Neutrophil (primary cell): ENCODE data around the gene FAM185A.

Experiments used
- H3K27ac ChIP-seq: fragments of 200-600 bp; sonication (generic); 2 replicates; pipeline ENCODE4 v1.5.1; 2016; ENCODE audit warnings: mild to moderate bottlenecking, moderate library complexity
- H3K27me3 ChIP-seq: fragments of 200-600 bp; sonication (generic); 2 replicates; pipeline ENCODE4 v1.6.0; 2016; ENCODE audit warnings: mild to moderate bottlenecking
- H3K36me3 ChIP-seq: fragments of 200-600 bp; sonication (generic); 2 replicates; pipeline ENCODE4 v1.5.1; 2017
- H3K4me1 ChIP-seq, 2 experiments: fragments of 200-600 bp in 1 of 2; sonication (generic) in 1 of 2; 1 replicate in 1 of 2; 2 replicates in 1 of 2; pipeline versions ENCODE4 v1.5.1 to v1.6.1; 2013 to 2016; ENCODE audit warnings: low read depth in 1 of 2, low read length in 1 of 2, mild to moderate bottlenecking in 1 of 2, moderate library complexity in 1 of 2; ENCODE audit not compliant: control insufficient read depth in 1 of 2, insufficient read depth in 1 of 2
- H3K4me3 ChIP-seq, 2 experiments: fragments of 200-600 bp in 1 of 2; sonication (generic) in 1 of 2; 1 replicate in 1 of 2; 2 replicates in 1 of 2; pipeline ENCODE4 v1.5.1; 2013 to 2016; ENCODE audit warnings: low read depth in 1 of 2, low read length in 1 of 2, mild to moderate bottlenecking in 1 of 2, moderate library complexity in 1 of 2
- H3K9me3 ChIP-seq: fragments of 200-600 bp; sonication (generic); 2 replicates; pipeline ENCODE4 v1.5.1; 2016
- TF ChIP-seq, protein P1 (sequence below): fragments of 200-600 bp; sonication (generic); IDR thresholded peaks from 2 replicates; pipeline ENCODE4 v1.5.1; 2016; ENCODE audit warnings: antibody characterized with exemption

The FAM185A gene

DNA sequence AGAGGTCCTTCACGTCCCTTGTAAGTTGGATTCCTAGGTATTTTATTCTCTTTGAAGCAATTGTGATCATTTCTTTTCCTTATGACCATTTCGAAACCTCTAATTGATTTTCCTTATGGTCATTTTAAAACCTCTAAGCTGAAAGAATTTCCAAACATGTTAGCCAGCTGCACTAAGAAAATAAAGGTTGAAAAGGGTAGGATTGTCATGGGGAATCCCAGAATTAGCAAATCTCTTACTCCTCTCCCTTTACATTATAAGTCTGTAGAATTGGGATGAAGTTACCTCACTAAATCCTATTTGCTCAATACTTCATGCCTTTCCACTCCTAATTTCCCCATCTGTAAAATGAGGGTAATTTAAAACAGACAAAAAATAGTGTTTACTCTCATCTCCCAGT, 79.5 kb downstream of the FAM185A start:
- TF ChIP-seq, protein P1, sequence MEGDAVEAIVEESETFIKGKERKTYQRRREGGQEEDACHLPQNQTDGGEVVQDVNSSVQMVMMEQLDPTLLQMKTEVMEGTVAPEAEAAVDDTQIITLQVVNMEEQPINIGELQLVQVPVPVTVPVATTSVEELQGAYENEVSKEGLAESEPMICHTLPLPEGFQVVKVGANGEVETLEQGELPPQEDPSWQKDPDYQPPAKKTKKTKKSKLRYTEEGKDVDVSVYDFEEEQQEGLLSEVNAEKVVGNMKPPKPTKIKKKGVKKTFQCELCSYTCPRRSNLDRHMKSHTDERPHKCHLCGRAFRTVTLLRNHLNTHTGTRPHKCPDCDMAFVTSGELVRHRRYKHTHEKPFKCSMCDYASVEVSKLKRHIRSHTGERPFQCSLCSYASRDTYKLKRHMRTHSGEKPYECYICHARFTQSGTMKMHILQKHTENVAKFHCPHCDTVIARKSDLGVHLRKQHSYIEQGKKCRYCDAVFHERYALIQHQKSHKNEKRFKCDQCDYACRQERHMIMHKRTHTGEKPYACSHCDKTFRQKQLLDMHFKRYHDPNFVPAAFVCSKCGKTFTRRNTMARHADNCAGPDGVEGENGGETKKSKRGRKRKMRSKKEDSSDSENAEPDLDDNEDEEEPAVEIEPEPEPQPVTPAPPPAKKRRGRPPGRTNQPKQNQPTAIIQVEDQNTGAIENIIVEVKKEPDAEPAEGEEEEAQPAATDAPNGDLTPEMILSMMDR = no peak

DNA sequence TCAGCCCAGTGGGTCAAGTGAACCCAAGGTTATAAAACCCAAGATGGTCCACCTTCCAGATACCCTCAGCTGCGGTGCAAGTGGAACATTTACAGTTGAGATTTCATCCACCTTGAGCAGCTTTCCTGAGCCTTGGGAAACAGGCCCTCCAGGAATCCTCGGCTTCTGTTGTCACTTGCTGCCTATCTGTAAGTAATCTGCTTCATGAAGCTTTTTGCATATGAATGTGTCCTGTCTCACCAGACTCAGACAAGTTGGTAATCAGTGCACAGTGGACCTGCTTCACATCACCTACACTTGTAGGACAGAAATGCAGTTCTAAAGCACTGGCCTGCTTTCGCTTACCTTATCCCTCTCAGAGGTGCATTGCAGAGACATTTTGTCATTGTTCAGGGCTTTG, 80.3 kb downstream of the FAM185A start:
- peaks cover 4% of the 10 kb centered on the region for H3K36me3 ChIP-seq
- H3K4me3 ChIP-seq = no peak overlapping the region
- H3K27ac ChIP-seq = no peak overlapping the region
- TF ChIP-seq, protein P1 = no peak
- no peaks in the 10 kb centered on the region for H3K9me3 ChIP-seq
- no peaks in the 10 kb centered on the region for H3K27me3 ChIP-seq
- no peaks in the 10 kb centered on the region for H3K4me1 ChIP-seq

More for the DNA sequence above, 79.5 kb downstream of the FAM185A start:
- Histone ChIP-seq H3K4me1 (no peaks in the 10 kb centered on the region), H3K9me3 (no peaks in the 10 kb centered on the region), H3K27ac (no peak overlapping the region), H3K36me3 (peaks cover 4% of the 10 kb centered on the region), H3K4me3 (no peak overlapping the region), H3K27me3 (no peaks in the 10 kb centered on the region)

DNA sequence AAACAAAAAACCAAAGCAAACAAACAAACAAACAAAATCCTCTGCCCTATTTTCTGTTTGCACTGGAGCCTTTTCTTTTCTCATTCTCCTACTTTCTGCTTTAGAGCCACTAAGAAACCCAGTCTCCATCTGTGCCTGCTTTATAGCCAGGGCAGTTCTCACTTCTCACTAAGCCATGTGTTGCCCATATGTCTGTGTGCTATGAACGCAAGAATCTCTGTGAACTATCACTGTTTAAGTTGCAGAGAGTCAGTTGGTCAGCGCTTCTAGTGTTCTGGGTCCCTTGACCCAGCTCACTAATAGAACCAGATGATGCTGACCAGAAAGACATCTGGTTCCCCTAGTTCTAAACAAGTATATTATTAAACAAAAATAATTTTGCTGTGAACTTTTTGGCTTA, 81.4 kb downstream of the FAM185A start:
- H3K36me3 ChIP-seq = peaks cover 4% of the 10 kb centered on the region

DNA sequence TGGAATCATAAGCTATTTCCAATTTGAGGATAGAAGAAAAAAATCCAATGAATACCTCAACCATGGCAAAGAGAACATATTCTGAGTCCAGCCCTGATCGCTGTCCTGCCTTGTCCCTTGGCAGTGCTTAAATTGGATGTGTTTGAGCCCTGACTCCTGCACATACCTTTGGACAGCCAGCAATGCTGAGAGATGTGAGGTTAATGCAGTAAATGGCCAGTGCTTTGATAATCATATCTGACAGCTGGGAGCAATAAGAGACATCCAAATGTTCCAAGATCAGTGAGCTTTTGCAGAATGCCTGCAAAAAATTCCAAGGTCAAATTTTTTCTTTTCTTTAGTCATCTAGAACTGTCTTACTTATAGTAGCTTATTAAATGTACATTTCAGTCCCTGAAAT, 83.9 kb downstream of the FAM185A start:
- Histone ChIP-seq H3K36me3 (peaks cover 4% of the 10 kb centered on the region), H3K9me3 (no peaks in the 10 kb centered on the region), H3K4me3 (no peak overlapping the region), H3K4me1 (no peaks in the 10 kb centered on the region), H3K27me3 (no peaks in the 10 kb centered on the region), H3K27ac (no peak overlapping the region)
- TF ChIP-seq, protein P1 = no peak

More for the DNA sequence above, 81.4 kb downstream of the FAM185A start:
- no peak overlapping the region for H3K27ac ChIP-seq
- no peaks in the 10 kb centered on the region for H3K9me3 ChIP-seq
- TF ChIP-seq, protein P1 = no peak
- no peaks in the 10 kb centered on the region for H3K4me1 ChIP-seq
- no peaks in the 10 kb centered on the region for H3K27me3 ChIP-seq
- H3K4me3 ChIP-seq = no peak overlapping the region

DNA sequence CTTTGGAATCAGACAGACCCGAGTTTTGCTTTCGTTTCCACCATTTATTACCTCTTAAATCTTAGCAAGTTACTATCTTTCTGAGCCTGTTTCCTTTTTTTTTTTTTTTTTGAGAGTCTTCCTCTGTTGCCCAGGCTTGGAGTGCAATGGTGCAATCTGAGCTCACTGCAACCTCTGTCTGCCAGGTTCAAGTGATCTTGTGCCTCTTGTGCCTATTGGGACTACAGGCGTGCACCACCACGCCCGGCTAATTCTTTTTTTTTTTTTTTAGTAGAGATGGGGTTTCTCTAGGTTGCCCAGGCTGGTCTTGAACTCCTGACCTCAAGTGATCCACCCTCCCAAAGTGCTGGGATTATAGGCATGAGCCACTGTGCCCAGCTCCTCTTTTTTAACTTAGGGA, 84.5 kb downstream of the FAM185A start:
- no peaks in the 10 kb centered on the region for H3K4me1 ChIP-seq
- no peak overlapping the region for H3K27ac ChIP-seq
- peaks cover 4% of the 10 kb centered on the region for H3K36me3 ChIP-seq
- no peaks in the 10 kb centered on the region for H3K9me3 ChIP-seq
- TF ChIP-seq, protein P1 = no peak
- no peaks in the 10 kb centered on the region for H3K27me3 ChIP-seq
- H3K4me3 ChIP-seq = no peak overlapping the region

DNA sequence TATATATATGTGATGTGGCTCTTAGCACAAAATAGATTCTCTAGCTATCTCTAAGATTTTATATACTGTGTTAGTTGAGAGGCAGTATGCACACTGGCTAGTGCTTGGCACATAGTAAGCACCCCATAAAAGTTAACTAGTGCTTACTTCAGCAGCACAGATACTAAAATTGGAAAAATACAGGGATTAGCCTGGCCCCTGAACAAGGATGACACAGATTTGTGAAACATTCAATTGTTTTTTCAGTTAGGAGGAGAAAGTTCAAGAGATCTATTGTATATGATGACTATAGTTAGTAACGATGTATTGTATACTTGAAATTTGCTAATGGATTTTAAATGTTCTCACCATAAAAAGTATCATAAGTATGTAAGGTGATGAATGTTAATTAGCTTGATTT, 85.7 kb downstream of the FAM185A start:
- Histone ChIP-seq H3K4me3 (no peak overlapping the region), H3K27me3 (no peaks in the 10 kb centered on the region), H3K9me3 (no peaks in the 10 kb centered on the region), H3K36me3 (peaks cover 2% of the 10 kb centered on the region), H3K27ac (no peak overlapping the region), H3K4me1 (no peaks in the 10 kb centered on the region)
- TF ChIP-seq, protein P1 = no peak
